ENCODE data around the gene EGFR. TPM values are rescaled to one million over a fixed set of nuclear protein-coding genes. Genes with fewer than 3 reads are reported as not detected.

EGFR gene
- total and polyA plus RNA-seq, 11 donors, result 2.3 to 29.6 (median 7.0) TPM

DNA sequence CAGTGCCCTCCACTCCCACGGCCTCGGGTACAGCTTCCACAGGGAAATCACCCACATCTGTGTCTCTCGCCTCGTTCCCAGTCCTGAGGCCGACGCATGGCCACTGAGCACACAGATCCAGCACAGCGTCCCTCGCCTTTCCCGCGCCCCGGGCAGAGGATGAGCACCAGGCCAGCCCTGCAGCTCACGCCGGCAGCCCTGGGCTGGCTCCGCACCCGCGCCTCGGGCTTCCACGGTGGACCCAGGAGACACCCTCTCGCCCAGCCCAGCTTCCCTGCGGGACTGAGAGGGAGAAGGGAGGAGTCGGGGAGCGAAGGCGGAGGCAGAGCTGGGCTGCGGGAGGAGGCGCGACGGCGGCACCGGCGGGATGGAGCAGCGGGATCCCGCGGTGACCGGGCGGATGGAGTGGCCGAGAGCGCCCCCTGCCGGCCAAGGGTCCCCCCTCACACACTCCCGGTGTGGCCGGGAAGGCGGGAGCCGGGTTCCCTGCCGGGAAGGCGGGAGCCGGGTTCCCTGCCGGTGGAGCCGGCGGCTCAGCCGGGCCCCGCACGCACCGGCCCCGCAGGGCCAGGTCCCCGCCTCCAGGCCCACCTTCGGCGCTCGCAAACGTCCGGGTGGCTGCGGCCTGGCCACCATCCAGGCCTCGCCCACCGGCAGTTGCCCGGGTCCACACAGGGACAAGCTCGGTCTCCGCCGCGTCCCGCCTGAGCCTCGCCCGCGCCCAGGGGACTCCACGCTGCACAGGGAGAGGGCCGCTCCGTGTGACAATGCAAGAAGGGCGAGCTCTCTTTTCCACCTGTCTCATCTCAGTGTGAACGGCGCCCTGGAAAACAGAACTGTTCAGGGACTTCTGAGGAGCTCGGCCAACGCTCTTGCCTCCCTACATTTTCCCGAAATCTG lies 236.0 kb downstream of the EGFR start:
- peaks cover 0 to 19% (median 10%) of the 10 kb centered on the region in 12 donors for H3K4me1 ChIP-seq
- no peaks in the 10 kb centered on the region for H3K36me3 ChIP-seq
- DNase-seq (peak; percentile 77 to 93 (median 86)), ATAC-seq (peak; percentile 91 to 98 (median 94))
- peak overlapping the region in 5 of 12 donors; percentile 3 to 58 (median 45) for H3K27ac ChIP-seq
- intact Hi-C loops (cut with DNase I), result loop anchor here (1.0 to 10.0 kb wide), 16 partner anchors 63 to 483 kb away; partner anchors contain the start of gene EGFR (in 3 of the 10)
- H3K9me3 ChIP-seq, result no peaks in the 10 kb centered on the region
- H3K4me3 ChIP-seq, result peak overlapping the region; percentile 38 to 72 (median 60)
- WGBS, 4 donors, result 0 to 1% (median 0%) methylated on average over 35 to 80 of the region's 80 CpGs
- H3K27me3 ChIP-seq, result peaks cover 0 to 36% (median 14%) of the 10 kb centered on the region in 9 donors
- TF ChIP-seq, protein P1, sequence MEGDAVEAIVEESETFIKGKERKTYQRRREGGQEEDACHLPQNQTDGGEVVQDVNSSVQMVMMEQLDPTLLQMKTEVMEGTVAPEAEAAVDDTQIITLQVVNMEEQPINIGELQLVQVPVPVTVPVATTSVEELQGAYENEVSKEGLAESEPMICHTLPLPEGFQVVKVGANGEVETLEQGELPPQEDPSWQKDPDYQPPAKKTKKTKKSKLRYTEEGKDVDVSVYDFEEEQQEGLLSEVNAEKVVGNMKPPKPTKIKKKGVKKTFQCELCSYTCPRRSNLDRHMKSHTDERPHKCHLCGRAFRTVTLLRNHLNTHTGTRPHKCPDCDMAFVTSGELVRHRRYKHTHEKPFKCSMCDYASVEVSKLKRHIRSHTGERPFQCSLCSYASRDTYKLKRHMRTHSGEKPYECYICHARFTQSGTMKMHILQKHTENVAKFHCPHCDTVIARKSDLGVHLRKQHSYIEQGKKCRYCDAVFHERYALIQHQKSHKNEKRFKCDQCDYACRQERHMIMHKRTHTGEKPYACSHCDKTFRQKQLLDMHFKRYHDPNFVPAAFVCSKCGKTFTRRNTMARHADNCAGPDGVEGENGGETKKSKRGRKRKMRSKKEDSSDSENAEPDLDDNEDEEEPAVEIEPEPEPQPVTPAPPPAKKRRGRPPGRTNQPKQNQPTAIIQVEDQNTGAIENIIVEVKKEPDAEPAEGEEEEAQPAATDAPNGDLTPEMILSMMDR (IDR thresholded peaks at IDR 0.05), result peak; percentile 79 to 98 (median 93)
- no peak for TF ChIP-seq POLR2A (IDR thresholded peaks at IDR 0.05)

DNA sequence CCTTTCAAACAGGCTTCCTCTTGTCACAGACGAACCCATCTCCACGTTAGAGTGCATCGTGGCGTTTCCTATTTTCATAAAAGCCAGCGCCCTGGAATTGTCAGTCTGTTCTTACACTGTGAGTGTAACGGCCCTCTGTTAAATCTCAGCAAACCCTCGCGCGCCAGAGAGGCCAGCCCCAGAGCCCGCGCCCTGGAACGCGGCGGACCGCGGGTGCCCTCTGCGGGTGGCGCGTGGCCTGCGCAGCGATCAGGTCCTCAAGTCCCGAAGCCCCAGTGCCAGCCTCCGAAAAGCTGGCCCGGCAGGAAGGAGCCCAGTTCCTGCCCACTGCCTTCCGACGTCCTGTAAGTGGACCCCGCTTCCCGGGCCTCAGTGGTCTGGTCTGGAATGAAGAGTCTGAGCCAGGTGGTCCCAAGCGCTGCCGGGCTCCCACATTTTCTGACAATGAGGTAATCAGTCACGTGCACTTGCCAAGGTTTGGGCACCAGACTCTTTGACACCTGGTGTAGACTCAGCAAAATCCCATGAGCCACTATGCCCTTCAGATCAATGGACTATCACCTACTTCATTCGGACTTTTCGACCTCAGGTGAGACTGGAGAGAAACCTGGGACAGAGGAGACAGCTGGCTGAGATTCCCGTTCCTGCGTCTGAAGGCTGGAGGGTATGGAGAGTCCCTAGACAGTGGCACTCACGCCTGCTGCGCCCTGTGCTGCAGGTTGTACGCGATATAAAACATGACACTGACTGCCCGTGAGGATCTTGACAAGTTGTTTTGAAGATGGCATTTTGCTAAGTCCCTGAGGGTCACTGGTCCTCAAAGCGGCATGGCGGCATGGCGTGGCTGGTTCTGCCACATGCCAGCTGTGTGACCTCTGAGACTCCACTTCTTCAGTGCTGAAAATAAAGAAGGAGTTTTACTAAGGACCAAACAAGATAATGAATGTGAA lies 237.0 kb downstream of the EGFR start:
- peaks cover 0 to 41% (median 14%) of the 10 kb centered on the region in 9 donors for H3K27me3 ChIP-seq
- WGBS, 4 donors, result 21 to 22% (median 21%) methylated on average over 40 to 43 of the region's 43 CpGs
- intact Hi-C loops (cut with DNase I), result loop anchor here (1.0 to 10.0 kb wide), 13 partner anchors 101 to 483 kb away; partner anchors contain the start of gene EGFR (in 3 of the 10)
- H3K4me1 ChIP-seq, result peaks cover 0 to 19% (median 10%) of the 10 kb centered on the region in 12 donors
- DNase-seq (peak; percentile 76 to 88 (median 79)), ATAC-seq (peak; percentile 87 to 97 (median 94))
- no peaks in the 10 kb centered on the region for H3K9me3 ChIP-seq
- no peak for TF ChIP-seq POLR2A (IDR thresholded peaks at IDR 0.05)
- TF ChIP-seq, protein P1 (IDR thresholded peaks at IDR 0.05), result peak; percentile 71 to 94 (median 88)
- H3K4me3 ChIP-seq, result peak overlapping the region; percentile 38 to 72 (median 60)
- H3K27ac ChIP-seq, result peak overlapping the region in 5 of 12 donors; percentile 3 to 58 (median 45)
- H3K36me3 ChIP-seq, result no peaks in the 10 kb centered on the region

DNA sequence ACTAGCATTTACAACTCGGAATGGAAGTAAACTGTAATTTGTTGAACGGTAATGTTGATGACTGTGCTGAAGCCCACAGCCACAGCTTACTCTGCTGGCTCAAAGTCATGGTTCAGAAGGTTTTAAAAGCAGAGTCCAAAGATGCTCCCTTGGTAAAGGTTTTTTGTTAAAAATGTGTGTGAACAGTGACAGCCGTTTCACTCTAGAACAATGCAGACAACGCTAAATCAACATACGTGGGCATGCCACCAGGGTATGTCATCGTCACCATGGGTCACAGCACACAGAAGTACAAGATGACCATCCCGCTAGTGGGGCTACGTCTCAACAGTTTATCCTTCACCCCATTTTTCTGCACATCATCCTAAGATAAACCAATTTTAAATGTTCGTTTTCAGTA lies 239.8 kb downstream of the EGFR start:
- Histone ChIP-seq H3K4me3 (no peak overlapping the region), H3K4me1 (peaks cover 0 to 19% (median 10%) of the 10 kb centered on the region in 12 donors), H3K36me3 (no peaks in the 10 kb centered on the region), H3K27ac (no peak overlapping the region), H3K27me3 (peaks cover 0 to 35% (median 11%) of the 10 kb centered on the region in 9 donors), H3K9me3 (peaks cover 0 to 5% (median 0%) of the 10 kb centered on the region in 12 donors)
- no peak for TF ChIP-seq POLR2A (IDR thresholded peaks at IDR 0.05)
- TF ChIP-seq, protein P1 (IDR thresholded peaks at IDR 0.05), result no peak
- DNase-seq (no peak), ATAC-seq (no peak)
- 80 to 89% (median 86%) methylated on average over 9 of the region's 9 CpGs for WGBS, 4 donors
- intact Hi-C loops (cut with DNase I), result loop anchor here in 9 of 10 donors (5.0 to 10.0 kb wide), 8 partner anchors 104 to 486 kb away; partner anchors contain the start of gene EGFR (in 2 of the 9)

Data from heart left ventricle (tissue), 16 donors.